CD4-positive, alpha-beta T cell (primary cell): ENCODE results near the gene EPG5. TPM values are rescaled to one million over a fixed set of nuclear protein-coding genes. Genes with fewer than 3 reads are reported as not detected.

Experiments used
- ATAC-seq: fragments of 200-7000 bp; cut with Tn5 transposase; one replicate; pipeline ENCODE4 v1.10.0; 2022; ENCODE audit warnings: mild to moderate bottlenecking; ENCODE audit not compliant: poor library complexity
- CTCF ChIA-PET: fragments of 350-600 bp; sonication (Branson Sonifier 250); formaldehyde crosslinking; loops from one replicate; lab custom pipeline; 2021; ENCODE audit warnings: antibody characterized with exemption, inconsistent platforms; lab: Charles Lee
- POLR2A ChIA-PET: fragments of 350-600 bp; sonication (Branson Sonifier 250); formaldehyde crosslinking; loops from one replicate; lab custom pipeline; 2021; ENCODE audit warnings: antibody characterized with exemption, inconsistent platforms; lab: Charles Lee
- DNase-seq, 14 experiments: peaks; one replicate each; pipeline ENCODE4 v3.0.0-alpha.2; 2013 to 2020; ENCODE audit warnings: mixed read lengths in 2 of 14
- H3K27ac ChIP-seq, 2 donors: one replicate each; pipeline versions ENCODE4 v1.5.1 to v1.7.0; 2013; ENCODE audit warnings: low read length in 2 of 2, low read depth in 1 of 2, mild to moderate bottlenecking in 1 of 2
- H3K27me3 ChIP-seq, 2 experiments: 1 replicate in 1 of 2; 2 replicates in 1 of 2; pipeline versions ENCODE4 v1.6.1 to v1.7.0; 2013; ENCODE audit warnings: low read length in 2 of 2, control low read depth in 1 of 2, mild to moderate bottlenecking in 1 of 2, moderate library complexity in 1 of 2; ENCODE audit not compliant: insufficient read depth in 2 of 2, control insufficient read depth in 1 of 2
- H3K36me3 ChIP-seq: one replicate; pipeline ENCODE4 v1.6.1; 2013; ENCODE audit warnings: low read length, control low read depth; ENCODE audit not compliant: insufficient read depth
- H3K4me1 ChIP-seq: one replicate; pipeline ENCODE4 v1.6.1; 2013; ENCODE audit warnings: low read length, control low read depth; ENCODE audit not compliant: insufficient read depth
- H3K4me3 ChIP-seq: one replicate; pipeline ENCODE4 v1.5.1; 2013; ENCODE audit warnings: mild to moderate bottlenecking, low read length, moderate library complexity
- H3K9me3 ChIP-seq, 2 experiments: 1 replicate in 1 of 2; 2 replicates in 1 of 2; pipeline versions ENCODE4 v1.6.1 to v1.7.0; 2013; ENCODE audit warnings: low read length in 2 of 2, mild to moderate bottlenecking in 2 of 2, control low read depth in 1 of 2, moderate library complexity in 1 of 2; ENCODE audit not compliant: control insufficient read depth in 1 of 2, insufficient read depth in 1 of 2
- H3K27ac Mint-ChIP-seq: one replicate; pipeline ENCODE4 v1.8.0; 2020; ENCODE audit warnings: mixed read lengths
- H3K27me3 Mint-ChIP-seq: one replicate; pipeline ENCODE4 v1.8.0; 2021; ENCODE audit warnings: mixed read lengths
- H3K36me3 Mint-ChIP-seq: one replicate; pipeline ENCODE4 v1.8.0; 2021; ENCODE audit warnings: low read depth, mixed read lengths
- H3K4me1 Mint-ChIP-seq: one replicate; pipeline ENCODE4 v1.8.0; 2021; ENCODE audit warnings: low read depth, mixed read lengths
- H3K4me3 Mint-ChIP-seq: one replicate; pipeline ENCODE4 v1.8.0; 2020; ENCODE audit warnings: mild to moderate bottlenecking, mixed read lengths
- H3K9me3 Mint-ChIP-seq: one replicate; pipeline ENCODE4 v1.8.0; 2020; ENCODE audit warnings: mixed read lengths
- CTCF ChIP-seq: fragments of 200-600 bp; IDR thresholded peaks from one replicate; pipeline ENCODE4 v1.8.0; 2022; ENCODE audit warnings: antibody characterized with exemption, mild to moderate bottlenecking
- intact Hi-C, 2 experiments: fragments of 100-400 bp; cut with DNase I in 1 of 2; cut with micrococcal nuclease in 1 of 2; formaldehyde crosslinking; loops; one replicate each; pipeline versions ENCODE4 v1.15.1 to v1.9.0; 2023 to 2025; cut with DNase I, micrococcal nuclease
- total RNA-seq, 174 experiments: library from RNA in 2 of 174; stranded (reverse) in 2 of 174; gene quantifications; one replicate each; pipeline ENCODE4 v1.2.3 and lab custom pipeline; 2021 to 2026

EPG5 gene
- total RNA-seq, 2 experiments from 2014 or later, result 25.3 to 26.9 TPM

DNA sequence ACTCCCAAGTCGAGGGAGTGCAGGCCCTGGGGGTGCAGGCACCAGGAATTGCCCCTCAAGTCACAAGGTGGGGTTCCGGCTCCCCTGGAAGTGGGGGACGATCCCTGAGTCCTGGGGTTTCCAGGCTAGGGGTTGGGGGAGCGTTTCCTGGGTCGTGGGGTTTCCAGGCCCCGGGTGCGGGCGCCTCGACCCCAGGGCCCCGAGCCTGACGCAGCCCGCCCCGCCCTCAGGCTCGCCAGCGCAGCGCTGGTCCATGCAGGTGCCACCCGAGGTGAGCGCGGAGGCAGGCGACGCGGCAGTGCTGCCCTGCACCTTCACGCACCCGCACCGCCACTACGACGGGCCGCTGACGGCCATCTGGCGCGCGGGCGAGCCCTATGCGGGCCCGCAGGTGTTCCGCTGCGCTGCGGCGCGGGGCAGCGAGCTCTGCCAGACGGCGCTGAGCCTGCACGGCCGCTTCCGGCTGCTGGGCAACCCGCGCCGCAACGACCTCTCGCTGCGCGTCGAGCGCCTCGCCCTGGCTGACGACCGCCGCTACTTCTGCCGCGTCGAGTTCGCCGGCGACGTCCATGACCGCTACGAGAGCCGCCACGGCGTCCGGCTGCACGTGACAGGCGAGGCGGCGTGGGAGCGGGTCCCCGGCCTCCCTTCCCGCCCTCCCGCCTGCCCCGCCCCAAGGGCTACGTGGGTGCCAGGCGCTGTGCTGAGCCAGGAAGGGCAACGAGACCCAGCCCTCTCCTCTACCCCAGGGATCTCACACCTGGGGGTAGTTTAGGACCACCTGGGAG is 129.7 kb downstream of the EPG5 start:
- H3K9me3 Mint-ChIP-seq, result no peaks in the 10 kb centered on the region
- intact Hi-C loops, result loop anchor here (2.0 to 5.0 kb wide), 2 partner anchors 145 to 173 kb away; no protein-coding TSS in a partner anchor
- DNase-seq, result peak in 8 of 14 experiments; percentile 19 to 75 (median 38)
- Histone ChIP-seq H3K27me3 (peaks cover 29 to 32% of the 10 kb centered on the region in 2 experiments), H3K9me3 (no peaks in the 10 kb centered on the region), H3K4me1 (peaks cover 24% of the 10 kb centered on the region), H3K36me3 (no peaks in the 10 kb centered on the region), H3K4me3 (peak overlapping the region; percentile 14), H3K27ac (no peak overlapping the region)
- POLR2A ChIA-PET, result interaction anchor here (0.5 kb wide), 1 partner anchor 172 kb away, joined by 3 read pairs; no protein-coding TSS in a partner anchor
- TF ChIP-seq CTCF, result no peak
- CTCF ChIA-PET, result no interaction called here
- peak; percentile 52 for ATAC-seq
- H3K27ac Mint-ChIP-seq, result no peak overlapping the region
- peak overlapping the region; percentile 75 for H3K4me3 Mint-ChIP-seq
- peaks cover 67% of the 10 kb centered on the region for H3K27me3 Mint-ChIP-seq
- H3K36me3 Mint-ChIP-seq, result no peaks in the 10 kb centered on the region
- H3K4me1 Mint-ChIP-seq, result peaks cover 13% of the 10 kb centered on the region

GRCh38 chr18:45836242-45837205 is 130.6 kb downstream of the EPG5 start:
- Mint-ChIP-seq H3K4me3 (peak overlapping the region; percentile 61), H3K36me3 (no peaks in the 10 kb centered on the region), H3K27me3 (peaks cover 71% of the 10 kb centered on the region), H3K9me3 (no peaks in the 10 kb centered on the region), H3K4me1 (peaks cover 13% of the 10 kb centered on the region), H3K27ac (no peak overlapping the region)
- ChIA-PET CTCF (no interaction called here), POLR2A (no interaction called here)
- no peak for TF ChIP-seq CTCF
- no peak for DNase-seq
- ATAC-seq, result no peak
- Histone ChIP-seq H3K4me3 (no peak overlapping the region), H3K9me3 (no peaks in the 10 kb centered on the region), H3K27me3 (peaks cover 29 to 32% of the 10 kb centered on the region in 2 experiments), H3K36me3 (no peaks in the 10 kb centered on the region), H3K27ac (no peak overlapping the region), H3K4me1 (peaks cover 24% of the 10 kb centered on the region)
- intact Hi-C loops, result loop anchor here in 1 of 2 experiments (5.0 kb wide), 1 partner anchor 144 kb away; no protein-coding TSS in a partner anchor

DNA sequence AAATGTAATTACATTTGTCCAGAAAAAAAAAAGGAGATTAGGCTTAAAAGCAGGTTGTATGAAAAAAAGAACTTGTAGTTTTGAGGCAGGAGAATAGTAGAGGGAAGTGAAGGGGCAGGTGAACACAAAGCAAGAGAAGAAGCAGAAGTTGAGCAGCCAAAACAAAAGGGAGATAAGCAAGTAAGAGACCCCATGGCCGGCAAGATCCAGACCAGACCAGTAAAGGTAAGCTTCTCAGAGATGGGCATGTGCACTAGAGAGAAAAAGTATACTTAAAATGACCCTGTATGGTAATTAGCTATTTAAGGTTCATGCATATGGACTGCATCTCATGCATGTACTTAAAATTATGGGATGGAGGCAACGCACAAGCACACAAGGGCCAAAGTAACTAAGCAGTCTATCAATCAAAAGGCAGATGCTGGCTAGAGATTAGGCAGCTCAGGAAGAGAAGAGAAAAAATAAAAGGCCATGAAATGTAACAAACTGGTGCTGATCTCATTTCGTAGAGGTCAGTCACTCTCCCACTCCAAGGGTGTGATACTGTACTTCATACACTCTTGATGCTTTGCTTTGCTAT is 132.0 kb downstream of the EPG5 start:
- no peak overlapping the region for H3K4me3 Mint-ChIP-seq
- no peaks in the 10 kb centered on the region for H3K9me3 Mint-ChIP-seq
- Histone ChIP-seq H3K27me3 (peaks cover 29 to 32% of the 10 kb centered on the region in 2 experiments), H3K27ac (no peak overlapping the region), H3K4me3 (no peak overlapping the region), H3K36me3 (no peaks in the 10 kb centered on the region), H3K4me1 (peaks cover 24% of the 10 kb centered on the region), H3K9me3 (no peaks in the 10 kb centered on the region)
- no peak for TF ChIP-seq CTCF
- H3K4me1 Mint-ChIP-seq, result peaks cover 13% of the 10 kb centered on the region
- H3K27ac Mint-ChIP-seq, result no peak overlapping the region
- CTCF ChIA-PET, result no interaction called here
- DNase-seq, result no peak
- POLR2A ChIA-PET, result no interaction called here
- H3K36me3 Mint-ChIP-seq, result no peaks in the 10 kb centered on the region
- intact Hi-C loops, result loop anchor here in 1 of 2 experiments (5.0 kb wide), 1 partner anchor 143 kb away; no protein-coding TSS in a partner anchor
- ATAC-seq, result no peak
- peaks cover 64% of the 10 kb centered on the region for H3K27me3 Mint-ChIP-seq
